ENCODE results near the gene DPYD. TPM values are rescaled to one million over a fixed set of nuclear protein-coding genes. Genes with fewer than 3 reads are reported as not detected.

The DPYD gene
- polyA plus RNA-seq, 1 of the 3 experiments (the other 2 are of a cell fraction) = 23.0 TPM

DNA sequence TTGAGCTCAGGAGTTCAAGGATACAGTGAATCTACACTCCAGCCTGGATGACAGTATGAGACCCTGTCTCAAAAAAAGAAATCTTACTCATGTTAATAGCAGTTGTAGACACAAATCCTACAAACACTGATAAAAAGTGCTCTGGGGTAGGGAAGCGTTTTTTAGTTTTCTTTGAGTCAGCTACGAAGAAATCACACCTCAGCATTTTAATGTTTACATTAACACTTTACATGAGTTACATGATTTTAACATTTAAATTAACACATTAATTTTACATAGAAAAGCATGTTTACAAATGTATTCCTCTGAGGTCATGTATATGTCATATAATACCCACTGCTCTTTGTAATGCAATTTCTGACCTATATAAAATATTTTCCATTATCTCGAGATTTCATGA lies 419.2 kb downstream of the DPYD start:
- no peak for DNase-seq
- Histone ChIP-seq H3K27ac (ENCODE audit: low read depth in 2 of 2, low read length in 1 of 2) (no peak overlapping the region), H3K36me3 (replicated peaks in 1 of 2; ENCODE audit: control insufficient read depth in 1 of 2, insufficient read depth in 2 of 2, low read length in 1 of 2) (peaks cover 0 to 10% of the 10 kb centered on the region in 2 experiments), H3K4me2 (no peak overlapping the region), H3K4me1 (ENCODE audit: control insufficient read depth in 1 of 2, insufficient read depth in 2 of 2, low read depth in 1 of 2, low read length in 1 of 2) (no peaks in the 10 kb centered on the region), H3K27me3 (ENCODE audit: insufficient read depth) (no peaks in the 10 kb centered on the region), H3K4me3 (ENCODE audit: low read depth in 2 of 2, low read length in 1 of 2) (no peak overlapping the region), H3K9ac (no peak overlapping the region), H3K9me3 (no peaks in the 10 kb centered on the region), H3K79me2 (ENCODE audit: insufficient read depth) (no peaks in the 10 kb centered on the region), H3K9me2 (no peaks in the 10 kb centered on the region), H2AFZ (ENCODE audit: low read depth) (no peak overlapping the region), H4K20me1 (ENCODE audit: insufficient read depth) (no peaks in the 10 kb centered on the region), H3F3A (replicated peaks; ENCODE audit: insufficient read depth) (peaks cover 9% of the 10 kb centered on the region)
- POLR2A ChIA-PET = no interaction called here
- 93% methylated on average over 3 of the region's 3 CpGs for WGBS (ENCODE audit: low lambda C conversion rate)
- CTCF ChIA-PET = no interaction called here
- no peak for TF ChIP-seq MXI1 (IDR thresholded peaks at IDR 0.05; ENCODE audit: low read depth, low read length)
- TF ChIP-seq, protein P1, sequence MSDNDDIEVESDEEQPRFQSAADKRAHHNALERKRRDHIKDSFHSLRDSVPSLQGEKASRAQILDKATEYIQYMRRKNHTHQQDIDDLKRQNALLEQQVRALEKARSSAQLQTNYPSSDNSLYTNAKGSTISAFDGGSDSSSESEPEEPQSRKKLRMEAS (IDR thresholded peaks at IDR 0.05; ENCODE audit: low read depth) = no peak
- TF ChIP-seq FOXM1 (IDR thresholded peaks at IDR 0.05; ENCODE audit: low read depth) = no peak
- TF ChIP-seq GABPA (IDR thresholded peaks at IDR 0.05; ENCODE audit: low read depth) = no peak
- TF ChIP-seq TEAD4 (IDR thresholded peaks at IDR 0.05; ENCODE audit: borderline replicate concordance, insufficient read depth) = no peak
- TF ChIP-seq RXRA (IDR thresholded peaks at IDR 0.05; ENCODE audit: borderline replicate concordance, low read depth) = no peak
- TF ChIP-seq, protein P2, sequence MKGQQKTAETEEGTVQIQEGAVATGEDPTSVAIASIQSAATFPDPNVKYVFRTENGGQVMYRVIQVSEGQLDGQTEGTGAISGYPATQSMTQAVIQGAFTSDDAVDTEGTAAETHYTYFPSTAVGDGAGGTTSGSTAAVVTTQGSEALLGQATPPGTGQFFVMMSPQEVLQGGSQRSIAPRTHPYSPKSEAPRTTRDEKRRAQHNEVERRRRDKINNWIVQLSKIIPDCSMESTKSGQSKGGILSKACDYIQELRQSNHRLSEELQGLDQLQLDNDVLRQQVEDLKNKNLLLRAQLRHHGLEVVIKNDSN (IDR thresholded peaks at IDR 0.05; ENCODE audit: borderline replicate concordance, low read depth) = no peak
- TF ChIP-seq, protein P3, sequence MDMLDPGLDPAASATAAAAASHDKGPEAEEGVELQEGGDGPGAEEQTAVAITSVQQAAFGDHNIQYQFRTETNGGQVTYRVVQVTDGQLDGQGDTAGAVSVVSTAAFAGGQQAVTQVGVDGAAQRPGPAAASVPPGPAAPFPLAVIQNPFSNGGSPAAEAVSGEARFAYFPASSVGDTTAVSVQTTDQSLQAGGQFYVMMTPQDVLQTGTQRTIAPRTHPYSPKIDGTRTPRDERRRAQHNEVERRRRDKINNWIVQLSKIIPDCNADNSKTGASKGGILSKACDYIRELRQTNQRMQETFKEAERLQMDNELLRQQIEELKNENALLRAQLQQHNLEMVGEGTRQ (IDR thresholded peaks at IDR 0.05; ENCODE audit: borderline replicate concordance, low read depth, low read length) = no peak
- no peak for TF ChIP-seq RAD21 (IDR thresholded peaks at IDR 0.05; ENCODE audit: low read length)
- TF ChIP-seq, protein P4, sequence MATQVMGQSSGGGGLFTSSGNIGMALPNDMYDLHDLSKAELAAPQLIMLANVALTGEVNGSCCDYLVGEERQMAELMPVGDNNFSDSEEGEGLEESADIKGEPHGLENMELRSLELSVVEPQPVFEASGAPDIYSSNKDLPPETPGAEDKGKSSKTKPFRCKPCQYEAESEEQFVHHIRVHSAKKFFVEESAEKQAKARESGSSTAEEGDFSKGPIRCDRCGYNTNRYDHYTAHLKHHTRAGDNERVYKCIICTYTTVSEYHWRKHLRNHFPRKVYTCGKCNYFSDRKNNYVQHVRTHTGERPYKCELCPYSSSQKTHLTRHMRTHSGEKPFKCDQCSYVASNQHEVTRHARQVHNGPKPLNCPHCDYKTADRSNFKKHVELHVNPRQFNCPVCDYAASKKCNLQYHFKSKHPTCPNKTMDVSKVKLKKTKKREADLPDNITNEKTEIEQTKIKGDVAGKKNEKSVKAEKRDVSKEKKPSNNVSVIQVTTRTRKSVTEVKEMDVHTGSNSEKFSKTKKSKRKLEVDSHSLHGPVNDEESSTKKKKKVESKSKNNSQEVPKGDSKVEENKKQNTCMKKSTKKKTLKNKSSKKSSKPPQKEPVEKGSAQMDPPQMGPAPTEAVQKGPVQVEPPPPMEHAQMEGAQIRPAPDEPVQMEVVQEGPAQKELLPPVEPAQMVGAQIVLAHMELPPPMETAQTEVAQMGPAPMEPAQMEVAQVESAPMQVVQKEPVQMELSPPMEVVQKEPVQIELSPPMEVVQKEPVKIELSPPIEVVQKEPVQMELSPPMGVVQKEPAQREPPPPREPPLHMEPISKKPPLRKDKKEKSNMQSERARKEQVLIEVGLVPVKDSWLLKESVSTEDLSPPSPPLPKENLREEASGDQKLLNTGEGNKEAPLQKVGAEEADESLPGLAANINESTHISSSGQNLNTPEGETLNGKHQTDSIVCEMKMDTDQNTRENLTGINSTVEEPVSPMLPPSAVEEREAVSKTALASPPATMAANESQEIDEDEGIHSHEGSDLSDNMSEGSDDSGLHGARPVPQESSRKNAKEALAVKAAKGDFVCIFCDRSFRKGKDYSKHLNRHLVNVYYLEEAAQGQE (IDR thresholded peaks at IDR 0.05; ENCODE audit: low read depth, low read length) = no peak

GRCh38 chr1:97500760-97501159 lies 420.1 kb downstream of the DPYD start:
- no peak overlapping the region for H2AFZ ChIP-seq (ENCODE audit: low read depth)
- no peak overlapping the region for H3K9ac ChIP-seq
- 94% methylated on average over 5 of the region's 5 CpGs for WGBS (ENCODE audit: low lambda C conversion rate)
- peaks cover 0 to 10% of the 10 kb centered on the region in 2 experiments for H3K36me3 ChIP-seq (replicated peaks in 1 of 2; ENCODE audit: control insufficient read depth in 1 of 2, insufficient read depth in 2 of 2, low read length in 1 of 2)
- H3K4me3 ChIP-seq (ENCODE audit: low read depth in 2 of 2, low read length in 1 of 2) = no peak overlapping the region
- no peak for TF ChIP-seq EP300 (IDR thresholded peaks at IDR 0.05; ENCODE audit: borderline replicate concordance in 1 of 2, low read depth in 1 of 2, low read length in 1 of 2)
- no peak for TF ChIP-seq YY1 (IDR thresholded peaks at IDR 0.05; ENCODE audit: low read depth)
- TF ChIP-seq, protein P2 (IDR thresholded peaks at IDR 0.05; ENCODE audit: borderline replicate concordance, low read depth) = no peak
- TF ChIP-seq SMC3 (IDR thresholded peaks at IDR 0.05; ENCODE audit: low read depth, low read length) = no peak
- no peak for TF ChIP-seq TCF12 (IDR thresholded peaks at IDR 0.05)
- no peaks in the 10 kb centered on the region for H3K79me2 ChIP-seq (ENCODE audit: insufficient read depth)
- H3K27ac ChIP-seq (ENCODE audit: low read depth in 2 of 2, low read length in 1 of 2) = no peak overlapping the region
- H3K9me3 ChIP-seq = no peaks in the 10 kb centered on the region
- CTCF ChIA-PET = no interaction called here
- no peak overlapping the region for H3K4me2 ChIP-seq
- no peak for DNase-seq
- H3K27me3 ChIP-seq (ENCODE audit: insufficient read depth) = no peaks in the 10 kb centered on the region
- no peaks in the 10 kb centered on the region for H3K9me2 ChIP-seq
- POLR2A ChIA-PET = no interaction called here
- H4K20me1 ChIP-seq (ENCODE audit: insufficient read depth) = no peaks in the 10 kb centered on the region
- peaks cover 6% of the 10 kb centered on the region for H3F3A ChIP-seq (replicated peaks; ENCODE audit: insufficient read depth)
- H3K4me1 ChIP-seq (ENCODE audit: control insufficient read depth in 1 of 2, insufficient read depth in 2 of 2, low read depth in 1 of 2, low read length in 1 of 2) = no peaks in the 10 kb centered on the region
